ENCODE results near the gene NKX6-2. TPM values are rescaled to one million over a fixed set of nuclear protein-coding genes. Genes with fewer than 3 reads are reported as not detected.
"Not testable (repeated sequence)": the region's sequence is repeated elsewhere in the genome, so short reads cannot be mapped to it uniquely, and the experiment has no call there.

Gene NKX6-2
- total RNA-seq, 4 donors from 2014 or later = 0.57 TPM; not detected in 3

- H3K36me3 ChIP-seq = peaks cover 0 to 33% (median 4%) of the 10 kb centered on the region in 3 donors
- intact Hi-C loops (cut with DNase I) = no loop called here
- DNase-seq = no peak
- no peak overlapping the region for H3K4me3 ChIP-seq
- no peaks in the 10 kb centered on the region for H3K27me3 ChIP-seq
- peaks cover 0 to 13% (median 0%) of the 10 kb centered on the region in 3 donors for H3K4me1 ChIP-seq
- H3K9me3 ChIP-seq = no peaks in the 10 kb centered on the region
- 91 to 100% methylated on average over 1 to 3 of the region's 13 CpGs for WGBS, 2 donors
- H3K27ac ChIP-seq = no peak overlapping the region
- TF ChIP-seq, protein P1, sequence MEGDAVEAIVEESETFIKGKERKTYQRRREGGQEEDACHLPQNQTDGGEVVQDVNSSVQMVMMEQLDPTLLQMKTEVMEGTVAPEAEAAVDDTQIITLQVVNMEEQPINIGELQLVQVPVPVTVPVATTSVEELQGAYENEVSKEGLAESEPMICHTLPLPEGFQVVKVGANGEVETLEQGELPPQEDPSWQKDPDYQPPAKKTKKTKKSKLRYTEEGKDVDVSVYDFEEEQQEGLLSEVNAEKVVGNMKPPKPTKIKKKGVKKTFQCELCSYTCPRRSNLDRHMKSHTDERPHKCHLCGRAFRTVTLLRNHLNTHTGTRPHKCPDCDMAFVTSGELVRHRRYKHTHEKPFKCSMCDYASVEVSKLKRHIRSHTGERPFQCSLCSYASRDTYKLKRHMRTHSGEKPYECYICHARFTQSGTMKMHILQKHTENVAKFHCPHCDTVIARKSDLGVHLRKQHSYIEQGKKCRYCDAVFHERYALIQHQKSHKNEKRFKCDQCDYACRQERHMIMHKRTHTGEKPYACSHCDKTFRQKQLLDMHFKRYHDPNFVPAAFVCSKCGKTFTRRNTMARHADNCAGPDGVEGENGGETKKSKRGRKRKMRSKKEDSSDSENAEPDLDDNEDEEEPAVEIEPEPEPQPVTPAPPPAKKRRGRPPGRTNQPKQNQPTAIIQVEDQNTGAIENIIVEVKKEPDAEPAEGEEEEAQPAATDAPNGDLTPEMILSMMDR (IDR thresholded peaks at IDR 0.05) = no peak
- TF ChIP-seq POLR2A (IDR thresholded peaks at IDR 0.05) = no peak
These were observed 40.0 kb downstream of the NKX6-2 start for GRCh38 chr10:132745971-132746370.

- WGBS, 2 donors = 100% methylated on average over 2 of the region's 17 CpGs; no CpG with 5 or more reads in 1 of the 2 donors
- TF ChIP-seq, protein P1 (IDR thresholded peaks at IDR 0.05) = no peak
- no peak for TF ChIP-seq POLR2A (IDR thresholded peaks at IDR 0.05)
- no peaks in the 10 kb centered on the region for H3K27me3 ChIP-seq
- no peak overlapping the region for H3K4me3 ChIP-seq
- peaks cover 0 to 29% (median 4%) of the 10 kb centered on the region in 3 donors for H3K36me3 ChIP-seq
- no peak overlapping the region for H3K27ac ChIP-seq
- no peak for DNase-seq
- H3K9me3 ChIP-seq = no peaks in the 10 kb centered on the region
- intact Hi-C loops (cut with DNase I) = no loop called here
- peaks cover 0 to 13% (median 0%) of the 10 kb centered on the region in 3 donors for H3K4me1 ChIP-seq
These were observed 40.4 kb downstream of the NKX6-2 start for GRCh38 chr10:132745511-132745910.

GRCh38 chr10:132744839-132745238 lies 41.1 kb downstream of the NKX6-2 start:
- TF ChIP-seq POLR2A (IDR thresholded peaks at IDR 0.05) = no peak
- TF ChIP-seq, protein P1 (IDR thresholded peaks at IDR 0.05) = no peak
- H3K4me1 ChIP-seq = peaks cover 0 to 13% (median 0%) of the 10 kb centered on the region in 3 donors
- no peak overlapping the region for H3K27ac ChIP-seq
- intact Hi-C loops (cut with DNase I) = no loop called here
- H3K27me3 ChIP-seq = no peaks in the 10 kb centered on the region
- DNase-seq = no peak
- no peaks in the 10 kb centered on the region for H3K9me3 ChIP-seq
- no peak overlapping the region for H3K4me3 ChIP-seq
- no CpG with 5 or more reads among the region's 19 CpGs for WGBS, 2 donors
- H3K36me3 ChIP-seq = peaks cover 0 to 24% (median 2%) of the 10 kb centered on the region in 3 donors

- peaks cover 0 to 25% (median 0%) of the 10 kb centered on the region in 3 donors for H3K36me3 ChIP-seq
- intact Hi-C loops (cut with DNase I) = no loop called here
- H3K4me3 ChIP-seq = no peak overlapping the region
- WGBS, 2 donors = 85 to 100% methylated on average over 5 to 7 of the region's 18 CpGs
- H3K27me3 ChIP-seq = no peaks in the 10 kb centered on the region
- TF ChIP-seq, protein P1 (IDR thresholded peaks at IDR 0.05) = no peak
- no peak for TF ChIP-seq POLR2A (IDR thresholded peaks at IDR 0.05)
- no peak for DNase-seq
- peaks cover 0 to 13% (median 0%) of the 10 kb centered on the region in 3 donors for H3K4me1 ChIP-seq
- H3K9me3 ChIP-seq = no peaks in the 10 kb centered on the region
- no peak overlapping the region for H3K27ac ChIP-seq
These were observed 41.9 kb downstream of the NKX6-2 start for GRCh38 chr10:132743925-132744490.

DNA sequence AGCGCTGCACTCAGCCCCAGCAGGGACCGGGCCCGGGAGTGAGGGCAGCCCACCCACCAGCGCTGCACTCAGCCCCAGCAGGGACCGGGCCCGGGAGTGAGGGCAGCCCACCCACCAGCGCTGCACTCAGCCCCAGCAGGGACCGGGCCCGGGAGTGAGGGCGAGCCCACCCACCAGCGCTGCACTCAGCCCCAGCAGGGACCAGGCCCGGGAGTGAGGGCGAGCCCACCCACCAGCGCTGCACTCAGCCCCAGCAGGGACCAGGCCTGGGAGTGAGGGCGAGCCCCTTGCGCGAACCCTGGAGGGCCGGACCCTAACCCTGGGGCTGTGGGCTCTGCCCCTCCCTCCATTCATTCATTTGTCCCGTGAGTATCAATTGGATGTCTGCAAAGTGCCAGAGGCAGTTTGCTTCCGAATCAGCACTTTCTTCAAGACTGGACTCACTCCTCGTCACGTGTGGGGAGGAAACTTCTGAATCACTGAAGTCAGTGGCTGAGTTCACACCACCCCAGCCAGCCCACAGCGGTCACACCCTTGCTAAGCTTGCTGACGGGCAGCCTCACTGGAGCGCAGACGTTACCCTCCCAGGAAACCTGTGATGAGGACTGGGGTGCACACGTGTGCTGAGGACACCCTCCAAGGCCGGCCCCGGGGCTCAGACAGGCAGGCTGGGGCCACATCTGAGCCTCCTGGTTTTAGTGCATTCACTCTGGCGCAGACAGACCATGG lies 42.6 kb downstream of the NKX6-2 start:
- H3K4me3 ChIP-seq; DNase-seq; H3K9me3 ChIP-seq; H3K27me3 ChIP-seq; H3K27ac ChIP-seq; intact Hi-C loops (cut with DNase I): not testable (repeated sequence)
- Histone ChIP-seq H3K36me3 (peaks cover 0 to 25% (median 0%) of the 10 kb centered on the region in 3 donors), H3K4me1 (peaks cover 0 to 13% (median 0%) of the 10 kb centered on the region in 3 donors)
- WGBS, 2 donors = 45 to 84% methylated on average over 4 to 9 of the region's 30 CpGs

Data from esophagus squamous epithelium (tissue), 5 donors.